Activated CD4-positive, alpha-beta T cell treated with anti-CD3 and anti-CD28 coated beads, Interleukin-2, amount 10 ng/mL, durations not matched to agents 7 days and 5 days (primary cell): ENCODE results near the gene ZC3H13. TPM values are rescaled to one million over a fixed set of nuclear protein-coding genes. Genes with fewer than 3 reads are reported as not detected.

Experiments used
- CTCF ChIA-PET: fragments of 350-600 bp; sonication (Branson Sonifier 250); formaldehyde crosslinking; loops from one replicate; lab custom pipeline; 2021; ENCODE audit warnings: antibody characterized with exemption; lab: Charles Lee
- POLR2A ChIA-PET: fragments of 350-600 bp; sonication (Branson Sonifier 250); formaldehyde crosslinking; loops from one replicate; lab custom pipeline; 2021; ENCODE audit warnings: antibody characterized with exemption; lab: Charles Lee
- DNase-seq: peaks from one replicate; pipeline ENCODE4 v3.0.0-alpha.2; 2020
- H3K27ac Mint-ChIP-seq: one replicate; pipeline ENCODE4 v1.8.0; 2021; ENCODE audit warnings: mild to moderate bottlenecking, moderate library complexity, mixed read lengths
- H3K27me3 Mint-ChIP-seq: one replicate; pipeline ENCODE4 v1.8.0; 2021; ENCODE audit warnings: mixed read lengths
- H3K36me3 Mint-ChIP-seq: one replicate; pipeline ENCODE4 v1.8.0; 2021; ENCODE audit warnings: low read depth, mixed read lengths
- H3K4me1 Mint-ChIP-seq: one replicate; pipeline ENCODE4 v1.8.0; 2021; ENCODE audit warnings: mixed read lengths
- H3K4me3 Mint-ChIP-seq: one replicate; pipeline ENCODE4 v1.8.0; 2021; ENCODE audit warnings: mild to moderate bottlenecking, moderate library complexity, mixed read lengths
- H3K9me3 Mint-ChIP-seq: one replicate; pipeline ENCODE4 v1.8.0; 2021; ENCODE audit warnings: mixed read lengths
- total RNA-seq, 2 experiments: library from RNA; stranded (reverse); gene quantifications; one replicate each; pipeline ENCODE4 v1.2.3, GENCODE V29; 2021

ZC3H13 gene
- total RNA-seq, 2 experiments from 2014 or later, result 38.0 to 50.0 TPM

DNA sequence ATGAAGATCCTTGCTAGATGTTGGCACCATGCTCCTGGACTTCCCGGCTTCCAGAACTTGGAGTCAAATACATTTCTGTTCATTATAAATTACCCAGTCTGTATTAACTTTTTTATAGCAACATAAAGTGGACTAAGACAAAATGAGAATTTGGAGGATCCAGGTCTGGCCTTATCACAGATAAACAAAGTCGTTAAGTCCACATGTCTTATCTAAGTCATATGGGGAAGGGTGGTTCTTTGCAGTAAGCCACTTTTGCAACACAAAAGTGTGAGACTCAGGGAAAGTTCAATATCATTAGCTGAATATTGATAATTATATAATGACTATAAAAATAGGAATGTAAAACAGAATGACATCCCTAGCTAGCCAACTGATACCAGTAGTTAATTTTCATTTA is 109.4 kb downstream of the ZC3H13 start:
- ChIA-PET CTCF (interaction anchor here (1.1 kb wide), 2 partner anchors 16 to 36 kb away, joined by 3 read pairs; no protein-coding TSS in a partner anchor), POLR2A (no interaction called here)
- DNase-seq, result no peak
- Mint-ChIP-seq H3K27ac (no peak overlapping the region), H3K36me3 (no peaks in the 10 kb centered on the region), H3K4me1 (no peaks in the 10 kb centered on the region), H3K27me3 (peaks cover 4% of the 10 kb centered on the region), H3K4me3 (no peak overlapping the region), H3K9me3 (no peaks in the 10 kb centered on the region)

DNA sequence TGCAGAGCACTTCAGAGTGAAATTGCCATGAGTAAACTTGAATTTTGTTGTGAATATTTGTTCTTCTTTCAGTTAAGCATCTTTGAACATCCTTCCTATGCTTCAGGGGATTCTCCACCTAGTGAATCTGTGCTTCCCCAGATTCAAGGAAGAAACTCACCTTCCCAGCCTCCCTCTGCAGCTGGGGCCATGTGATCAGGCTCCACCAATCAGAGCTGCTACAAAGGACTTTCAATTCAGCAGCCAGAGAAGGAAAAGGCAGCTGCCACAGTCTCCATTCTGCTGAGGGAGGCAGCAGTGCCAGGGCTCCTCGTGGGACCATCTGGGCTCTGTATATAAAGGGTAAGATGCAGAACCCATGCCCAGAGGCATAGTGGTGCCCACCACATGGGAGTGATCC is 111.3 kb downstream of the ZC3H13 start:
- Mint-ChIP-seq H3K36me3 (no peaks in the 10 kb centered on the region), H3K27ac (no peak overlapping the region), H3K4me3 (no peak overlapping the region), H3K9me3 (no peaks in the 10 kb centered on the region), H3K27me3 (peaks cover 4% of the 10 kb centered on the region), H3K4me1 (no peaks in the 10 kb centered on the region)
- DNase-seq, result no peak
- CTCF ChIA-PET, result no interaction called here
- POLR2A ChIA-PET, result no interaction called here

DNA sequence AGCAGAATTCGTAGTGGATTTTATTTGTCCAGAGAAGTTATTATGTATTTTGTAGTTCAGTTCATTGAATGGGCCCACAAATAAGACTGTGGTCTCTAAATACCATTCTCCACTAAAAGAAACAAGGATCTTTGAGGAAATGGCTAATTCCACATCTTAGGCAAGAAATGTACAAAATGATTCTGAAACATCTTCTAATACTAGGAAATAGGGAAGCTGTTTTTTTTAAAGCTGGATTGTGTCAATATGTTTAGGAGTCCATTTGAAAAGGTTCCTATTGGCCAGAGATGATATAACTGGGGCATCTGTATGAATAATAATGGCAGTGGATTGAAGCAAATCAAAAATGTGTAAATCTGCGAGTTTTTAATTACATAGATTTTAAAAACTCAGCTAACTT is 112.5 kb downstream of the ZC3H13 start:
- ChIA-PET POLR2A (interaction anchor here (0.5 kb wide), 1 partner anchor 325 kb away, joined by 3 read pairs; no protein-coding TSS in a partner anchor), CTCF (interaction anchor here (1.4 kb wide), 1 partner anchor 12 kb away, joined by 3 read pairs; no protein-coding TSS in a partner anchor)
- Mint-ChIP-seq H3K4me3 (no peak overlapping the region), H3K4me1 (no peaks in the 10 kb centered on the region), H3K27me3 (peaks cover 4% of the 10 kb centered on the region), H3K27ac (no peak overlapping the region), H3K9me3 (no peaks in the 10 kb centered on the region), H3K36me3 (no peaks in the 10 kb centered on the region)
- DNase-seq, result no peak

DNA sequence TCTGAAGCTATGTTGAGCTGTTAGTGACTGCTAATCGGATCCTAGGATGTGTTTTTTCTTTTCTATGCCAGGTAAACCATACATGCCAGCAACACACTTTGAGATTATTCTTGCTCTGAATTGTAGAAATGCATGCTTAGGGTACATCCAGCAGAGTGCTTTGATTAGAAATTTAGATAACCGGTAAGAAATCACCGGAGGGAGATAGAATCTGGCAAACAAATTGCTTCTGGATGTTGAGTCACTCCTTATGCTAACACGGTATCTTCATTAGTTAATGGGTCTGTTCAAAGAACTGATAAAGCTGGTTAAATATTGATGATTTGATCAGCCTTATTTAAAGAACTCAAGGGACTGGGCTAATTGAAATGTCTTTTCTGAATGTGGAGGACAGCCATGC is 115.9 kb downstream of the ZC3H13 start:
- Mint-ChIP-seq H3K4me3 (no peak overlapping the region), H3K27me3 (no peaks in the 10 kb centered on the region), H3K4me1 (no peaks in the 10 kb centered on the region), H3K9me3 (no peaks in the 10 kb centered on the region), H3K36me3 (no peaks in the 10 kb centered on the region), H3K27ac (no peak overlapping the region)
- ChIA-PET POLR2A (no interaction called here), CTCF (no interaction called here)
- no peak for DNase-seq

DNA sequence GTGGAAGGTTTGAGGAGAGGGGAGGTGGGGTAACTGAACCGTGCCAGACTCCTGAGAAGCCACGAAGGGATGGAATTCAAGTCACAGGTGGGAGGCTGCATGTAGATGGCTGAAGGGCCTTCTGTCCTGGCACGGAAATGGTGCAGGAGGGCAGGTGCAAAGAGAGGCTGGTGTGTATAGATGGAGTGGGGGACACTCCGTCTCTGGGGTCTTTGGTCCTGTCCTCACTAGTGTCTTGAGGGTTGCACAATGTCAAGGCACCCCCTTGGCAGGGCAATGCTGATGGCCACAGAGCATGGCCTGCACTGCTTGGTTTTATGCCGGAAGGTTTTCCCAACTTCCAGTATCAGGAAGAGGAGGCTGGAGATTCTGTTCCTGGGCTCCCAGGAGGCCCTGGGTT is 118.3 kb downstream of the ZC3H13 start:
- POLR2A ChIA-PET, result no interaction called here
- Mint-ChIP-seq H3K9me3 (no peaks in the 10 kb centered on the region), H3K27ac (no peak overlapping the region), H3K27me3 (no peaks in the 10 kb centered on the region), H3K4me1 (no peaks in the 10 kb centered on the region), H3K36me3 (no peaks in the 10 kb centered on the region), H3K4me3 (no peak overlapping the region)
- CTCF ChIA-PET, result no interaction called here
- no peak for DNase-seq

DNA sequence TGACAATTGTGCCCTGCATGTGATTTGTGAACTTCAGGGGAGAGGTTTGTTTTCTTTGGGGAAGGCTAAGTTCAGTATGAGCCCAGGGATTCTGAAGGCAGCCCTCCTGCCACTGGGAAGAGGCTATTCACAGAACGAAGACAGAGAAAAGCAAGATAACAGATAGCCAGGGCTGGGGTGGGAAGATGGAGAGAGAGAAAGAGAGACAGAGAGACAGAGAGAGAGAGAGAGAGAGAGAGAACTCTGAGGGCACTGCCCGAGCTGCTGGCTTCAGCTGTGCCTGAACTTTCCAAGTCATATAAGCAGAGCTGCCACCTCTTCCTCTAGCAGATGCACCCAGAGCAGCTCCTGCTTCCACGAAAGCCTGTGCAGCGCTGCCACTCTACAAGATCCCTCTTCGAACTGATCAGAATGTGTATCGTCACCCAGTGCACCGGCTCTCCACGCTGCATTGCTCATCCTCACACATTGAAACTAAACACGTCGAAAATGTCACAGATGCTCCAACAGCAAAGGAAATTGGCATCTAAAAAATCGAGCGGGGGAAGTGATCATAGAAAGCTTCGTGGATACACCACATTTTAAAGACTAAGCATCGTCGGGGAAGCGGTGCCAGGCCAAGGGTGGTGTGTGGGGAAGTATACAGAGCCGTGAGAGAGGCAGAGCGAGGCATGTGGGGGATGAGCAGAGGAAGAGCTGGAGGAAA is 119.2 kb downstream of the ZC3H13 start:
- no peaks in the 10 kb centered on the region for H3K27me3 Mint-ChIP-seq
- no peaks in the 10 kb centered on the region for H3K4me1 Mint-ChIP-seq
- CTCF ChIA-PET, result interaction anchor here (1.1 kb wide), 1 partner anchor 17 kb away, joined by 3 read pairs; no protein-coding TSS in a partner anchor
- no peaks in the 10 kb centered on the region for H3K36me3 Mint-ChIP-seq
- H3K9me3 Mint-ChIP-seq, result no peaks in the 10 kb centered on the region
- DNase-seq, result no peak
- POLR2A ChIA-PET, result no interaction called here
- no peak overlapping the region for H3K4me3 Mint-ChIP-seq
- no peak overlapping the region for H3K27ac Mint-ChIP-seq

DNA sequence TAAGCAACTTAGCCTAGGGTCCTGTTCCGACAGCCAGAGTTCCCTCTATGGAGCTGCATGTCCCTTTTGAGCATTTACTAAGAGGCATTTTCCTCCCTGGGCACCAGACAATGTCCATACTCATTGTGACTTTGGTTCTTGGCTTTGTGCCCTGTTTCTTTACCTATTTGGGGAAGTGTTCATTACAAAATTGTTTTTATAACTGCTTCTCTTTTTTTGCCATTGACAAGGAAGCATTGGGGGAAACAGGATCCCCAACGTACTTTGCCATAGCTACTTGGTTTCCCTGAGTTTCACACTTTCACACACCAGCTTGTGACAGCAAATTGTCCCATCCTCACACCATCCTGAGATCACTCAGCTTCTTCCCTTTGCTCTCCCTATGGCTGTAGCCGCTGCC is 119.9 kb downstream of the ZC3H13 start:
- H3K27me3 Mint-ChIP-seq, result no peaks in the 10 kb centered on the region
- H3K4me1 Mint-ChIP-seq, result no peaks in the 10 kb centered on the region
- DNase-seq, result no peak
- no peaks in the 10 kb centered on the region for H3K9me3 Mint-ChIP-seq
- no peaks in the 10 kb centered on the region for H3K36me3 Mint-ChIP-seq
- no peak overlapping the region for H3K4me3 Mint-ChIP-seq
- POLR2A ChIA-PET, result no interaction called here
- H3K27ac Mint-ChIP-seq, result no peak overlapping the region
- CTCF ChIA-PET, result interaction anchor here (1.1 kb wide), 1 partner anchor 16 kb away, joined by 3 read pairs; no protein-coding TSS in a partner anchor

DNA sequence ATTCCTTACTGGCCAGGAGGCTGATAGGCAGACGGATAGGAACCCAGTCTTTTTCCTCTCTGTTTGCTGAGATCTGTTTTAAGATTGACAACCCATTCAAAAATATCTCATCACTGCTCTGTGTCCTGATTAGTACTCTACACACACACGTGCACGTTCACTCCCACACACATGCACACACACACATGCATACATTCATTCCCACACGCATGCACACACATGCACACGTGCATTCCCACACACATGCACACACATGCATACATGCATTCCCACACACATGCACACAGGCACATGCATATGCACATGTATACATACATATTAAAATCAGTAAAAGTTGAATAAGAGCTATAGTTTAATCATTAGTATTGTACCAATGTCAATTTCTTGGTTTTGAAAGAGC is 120.4 kb downstream of the ZC3H13 start:
- H3K9me3 Mint-ChIP-seq, result no peaks in the 10 kb centered on the region
- no peaks in the 10 kb centered on the region for H3K27me3 Mint-ChIP-seq
- H3K4me3 Mint-ChIP-seq, result no peak overlapping the region
- H3K36me3 Mint-ChIP-seq, result no peaks in the 10 kb centered on the region
- H3K4me1 Mint-ChIP-seq, result no peaks in the 10 kb centered on the region
- DNase-seq, result no peak
- H3K27ac Mint-ChIP-seq, result no peak overlapping the region
- POLR2A ChIA-PET, result no interaction called here
- CTCF ChIA-PET, result no interaction called here

DNA sequence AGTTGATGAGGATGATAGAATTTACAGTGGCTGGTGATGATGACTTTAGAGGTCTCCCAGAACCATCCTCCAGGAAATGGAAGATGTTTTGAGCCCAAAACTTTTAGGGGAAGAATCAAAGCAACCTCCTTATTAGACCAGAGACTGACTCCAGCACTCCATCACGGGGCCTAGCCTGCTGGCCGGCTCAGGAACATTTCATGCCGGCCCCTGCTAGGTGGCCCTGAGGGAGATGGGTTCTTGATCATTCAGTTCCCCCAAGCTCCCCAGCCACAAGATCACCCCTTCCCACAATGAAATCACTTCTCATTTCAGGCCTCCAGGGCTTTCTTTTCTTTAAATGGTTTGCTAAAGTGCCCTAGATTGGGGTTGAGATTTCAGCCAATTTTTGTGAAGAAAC is 121.3 kb downstream of the ZC3H13 start:
- H3K36me3 Mint-ChIP-seq, result no peaks in the 10 kb centered on the region
- no peaks in the 10 kb centered on the region for H3K4me1 Mint-ChIP-seq
- H3K4me3 Mint-ChIP-seq, result no peak overlapping the region
- POLR2A ChIA-PET, result no interaction called here
- H3K9me3 Mint-ChIP-seq, result no peaks in the 10 kb centered on the region
- DNase-seq, result no peak
- H3K27ac Mint-ChIP-seq, result no peak overlapping the region
- H3K27me3 Mint-ChIP-seq, result no peaks in the 10 kb centered on the region
- CTCF ChIA-PET, result no interaction called here

DNA sequence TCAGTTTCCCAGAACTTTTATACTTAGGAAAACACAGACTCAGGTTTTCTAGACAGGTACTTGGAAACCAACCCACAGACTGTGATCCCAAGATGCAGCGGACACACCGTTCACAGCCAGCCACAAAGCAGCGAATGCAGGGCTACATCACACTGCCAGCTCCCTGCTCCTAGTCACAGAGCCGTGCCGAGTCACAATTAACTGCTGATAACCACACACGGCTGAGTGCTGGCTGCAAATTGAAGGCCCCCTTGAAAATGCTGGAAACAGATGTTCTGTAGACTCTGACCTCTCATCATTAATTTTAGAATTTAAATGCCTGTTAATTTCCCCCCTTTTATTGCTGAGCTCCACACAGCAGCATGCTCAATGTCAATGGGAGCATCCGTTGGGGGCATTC is 122.4 kb downstream of the ZC3H13 start:
- DNase-seq, result no peak
- no peaks in the 10 kb centered on the region for H3K4me1 Mint-ChIP-seq
- no peaks in the 10 kb centered on the region for H3K27me3 Mint-ChIP-seq
- ChIA-PET POLR2A (no interaction called here), CTCF (interaction anchor here (0.7 kb wide), 1 partner anchor 27 kb away, joined by 3 read pairs; no protein-coding TSS in a partner anchor)
- H3K36me3 Mint-ChIP-seq, result no peaks in the 10 kb centered on the region
- H3K9me3 Mint-ChIP-seq, result no peaks in the 10 kb centered on the region
- H3K27ac Mint-ChIP-seq, result no peak overlapping the region
- H3K4me3 Mint-ChIP-seq, result no peak overlapping the region

DNA sequence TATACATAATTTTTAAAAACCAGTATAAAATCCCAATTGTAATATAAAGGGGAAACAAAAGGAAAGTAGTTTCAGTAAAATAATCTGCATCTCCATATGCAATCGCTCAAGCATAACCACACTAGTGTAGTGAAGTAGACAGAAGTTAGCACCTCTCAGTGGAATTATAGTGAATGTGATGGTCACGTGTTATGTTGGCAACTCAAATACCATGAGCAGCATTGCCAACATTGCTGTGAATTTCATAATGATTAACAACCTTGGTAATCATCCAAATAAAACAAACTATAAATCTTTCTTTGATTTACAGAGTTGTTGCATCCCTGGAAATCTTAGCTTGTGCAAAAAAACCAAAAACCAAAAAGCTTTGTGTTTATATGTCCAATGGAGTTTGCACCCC is 123.7 kb downstream of the ZC3H13 start:
- POLR2A ChIA-PET, result no interaction called here
- CTCF ChIA-PET, result no interaction called here
- no peak overlapping the region for H3K27ac Mint-ChIP-seq
- no peaks in the 10 kb centered on the region for H3K9me3 Mint-ChIP-seq
- H3K36me3 Mint-ChIP-seq, result no peaks in the 10 kb centered on the region
- no peaks in the 10 kb centered on the region for H3K4me1 Mint-ChIP-seq
- DNase-seq, result no peak
- no peak overlapping the region for H3K4me3 Mint-ChIP-seq
- no peaks in the 10 kb centered on the region for H3K27me3 Mint-ChIP-seq

DNA sequence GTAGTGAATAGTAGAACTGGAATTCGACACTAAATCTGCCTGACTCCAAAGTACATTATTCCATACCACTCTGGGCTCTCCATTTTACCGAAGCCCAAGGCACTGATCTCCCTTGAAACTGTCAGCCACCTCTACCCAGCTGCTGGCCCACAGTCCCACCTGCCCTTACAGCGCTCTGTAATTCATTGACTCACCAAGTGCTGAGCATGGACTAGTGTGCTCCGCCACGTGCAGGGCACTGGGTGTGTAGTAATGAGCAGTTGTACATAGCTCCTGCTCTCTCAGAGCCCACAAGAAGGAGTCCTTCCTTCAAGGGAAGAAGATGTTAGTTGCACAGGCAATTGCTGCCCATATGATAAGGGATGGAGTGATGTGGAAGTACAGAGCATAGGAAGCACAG is 124.4 kb downstream of the ZC3H13 start:
- CTCF ChIA-PET, result interaction anchor here (0.9 kb wide), 1 partner anchor 12 kb away, joined by 3 read pairs; no protein-coding TSS in a partner anchor
- DNase-seq, result no peak
- POLR2A ChIA-PET, result no interaction called here
- Mint-ChIP-seq H3K4me3 (no peak overlapping the region), H3K9me3 (no peaks in the 10 kb centered on the region), H3K36me3 (no peaks in the 10 kb centered on the region), H3K4me1 (no peaks in the 10 kb centered on the region), H3K27ac (no peak overlapping the region), H3K27me3 (no peaks in the 10 kb centered on the region)

DNA sequence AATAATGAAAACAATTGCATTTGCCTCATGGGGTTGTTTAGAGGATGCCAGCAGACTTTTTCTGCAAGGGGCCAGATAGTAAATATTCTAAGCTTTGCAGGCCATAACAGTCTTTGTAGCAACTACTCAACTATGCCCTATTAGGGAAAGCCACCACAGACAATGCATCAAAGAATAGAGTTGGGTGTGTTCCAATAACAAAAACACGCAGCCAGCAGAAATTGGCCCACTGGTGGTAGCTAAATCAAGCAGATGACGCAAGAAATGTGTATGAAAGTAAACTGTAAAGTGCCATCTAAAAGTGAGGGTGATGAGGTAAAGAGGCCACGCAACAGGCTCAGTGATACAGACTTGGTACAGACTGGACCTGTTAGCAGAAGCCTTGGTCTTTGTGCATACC is 125.8 kb downstream of the ZC3H13 start:
- CTCF ChIA-PET, result interaction anchor here (0.5 to 0.9 kb wide), 2 partner anchors 17 to 304 kb away, joined by 3 read pairs; no protein-coding TSS in a partner anchor
- POLR2A ChIA-PET, result no interaction called here
- Mint-ChIP-seq H3K36me3 (no peaks in the 10 kb centered on the region), H3K9me3 (no peaks in the 10 kb centered on the region), H3K27ac (no peak overlapping the region), H3K27me3 (no peaks in the 10 kb centered on the region), H3K4me3 (no peak overlapping the region), H3K4me1 (no peaks in the 10 kb centered on the region)
- no peak for DNase-seq
